ENCODE measurements around the gene AKAP13.

Gene AKAP13

DNA sequence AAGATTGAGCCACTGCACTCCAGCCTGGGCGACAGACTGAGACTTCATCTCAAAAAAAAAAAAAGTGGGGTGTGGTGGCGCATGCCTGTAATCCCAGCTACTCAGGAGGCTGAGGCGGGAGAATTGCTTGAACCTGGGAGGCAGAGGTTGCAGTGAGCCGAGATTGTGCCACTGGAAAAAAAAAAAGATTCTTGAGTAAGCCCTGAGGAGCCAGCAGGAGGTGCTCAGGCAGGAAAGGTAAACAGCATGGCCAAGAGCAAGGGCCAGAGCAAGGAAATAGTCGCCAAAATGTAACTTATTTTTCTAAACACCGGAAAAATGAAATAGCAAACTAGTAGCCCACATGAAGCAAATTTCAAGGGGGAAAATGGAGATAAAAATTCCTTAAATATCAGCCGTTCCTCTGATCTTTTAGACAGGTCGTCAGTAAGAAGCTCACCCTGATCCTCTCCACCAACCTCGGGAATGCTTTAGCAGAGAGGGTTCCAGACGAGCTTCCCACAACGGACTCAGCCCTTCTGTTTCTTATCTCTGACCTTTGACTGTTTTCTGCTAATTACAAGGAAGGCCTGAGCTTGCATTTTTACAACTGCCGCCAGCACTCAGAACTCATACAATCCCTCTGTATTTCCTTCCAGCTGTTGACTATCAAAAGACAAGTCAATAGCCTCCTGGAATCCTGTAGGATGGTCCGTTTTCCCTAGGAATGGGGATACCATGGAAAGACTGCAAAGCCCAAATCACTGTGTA is 45.0 kb upstream of the AKAP13 start:
- Histone ChIP-seq H3K9me3 (ENCODE audit: insufficient read depth, low read length) (no peaks in the 10 kb centered on the region), H4K20me1 (ENCODE audit: low read depth, low read length) (no peaks in the 10 kb centered on the region), H3K9ac (ENCODE audit: low read length) (no peak overlapping the region), H2AFZ (ENCODE audit: low read depth, low read length, severe bottlenecking) (no peak overlapping the region), H3K4me3 (ENCODE audit: insufficient read depth, low read length, poor library complexity, severe bottlenecking) (no peak overlapping the region), H3F3A (ENCODE audit: insufficient read depth) (peaks cover 7% of the 10 kb centered on the region), H3K27me3 (ENCODE audit: low read length) (no peaks in the 10 kb centered on the region), H3K79me2 (ENCODE audit: insufficient read depth, low read length) (no peaks in the 10 kb centered on the region; the same call in 1 of the 2 replicates), H3K9me2 (replicated peaks; ENCODE audit: insufficient read depth, low read length) (no peaks in the 10 kb centered on the region), H3K36me3 (ENCODE audit: low read length) (no peaks in the 10 kb centered on the region), H3K4me2 (ENCODE audit: low read depth, low read length, poor library complexity, severe bottlenecking) (no peak overlapping the region), H3K27ac (ENCODE audit: low read depth, low read length) (no peak overlapping the region)
- TF ChIP-seq CTCF (IDR thresholded peaks at IDR 0.05; ENCODE audit: insufficient read depth, low read length, poor library complexity, severe bottlenecking), result no peak
- no peak for TF ChIP-seq EZH2phosphoT487 (conservative IDR thresholded peaks at IDR 0.05; ENCODE audit: low read length)

DNA sequence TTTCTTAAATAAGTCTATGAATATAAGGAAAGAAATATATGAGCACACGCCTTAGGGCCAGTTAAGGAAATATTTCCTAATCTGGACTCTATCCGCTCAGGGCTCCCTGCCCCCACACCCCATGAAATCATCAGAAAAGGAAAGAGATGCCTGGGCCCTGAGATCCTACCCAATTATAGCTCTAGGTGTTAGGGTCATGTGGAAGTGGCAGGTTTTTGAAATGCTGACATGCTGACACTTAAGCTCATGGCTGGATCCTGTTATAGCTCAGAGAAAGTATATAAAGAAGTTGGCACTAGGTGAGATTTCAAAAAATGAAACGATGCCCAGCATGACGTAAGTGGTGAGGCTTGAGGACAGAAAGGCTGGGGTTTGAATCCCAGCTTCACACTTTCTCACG is 43.5 kb upstream of the AKAP13 start:
- Histone ChIP-seq H3K9me2 (replicated peaks; ENCODE audit: insufficient read depth, low read length) (no peaks in the 10 kb centered on the region), H4K20me1 (ENCODE audit: low read depth, low read length) (no peaks in the 10 kb centered on the region), H3K27me3 (ENCODE audit: low read length) (no peaks in the 10 kb centered on the region), H3K9ac (ENCODE audit: low read length) (no peak overlapping the region), H3K36me3 (ENCODE audit: low read length) (no peaks in the 10 kb centered on the region), H3F3A (ENCODE audit: insufficient read depth) (no peaks in the 10 kb centered on the region), H3K9me3 (ENCODE audit: insufficient read depth, low read length) (no peaks in the 10 kb centered on the region), H3K4me2 (ENCODE audit: low read depth, low read length, poor library complexity, severe bottlenecking) (no peak overlapping the region), H3K79me2 (ENCODE audit: insufficient read depth, low read length) (no peaks in the 10 kb centered on the region), H3K4me3 (ENCODE audit: insufficient read depth, low read length, poor library complexity, severe bottlenecking) (no peak overlapping the region), H3K27ac (ENCODE audit: low read depth, low read length) (no peak overlapping the region), H2AFZ (ENCODE audit: low read depth, low read length, severe bottlenecking) (no peak overlapping the region)
- TF ChIP-seq EZH2phosphoT487 (conservative IDR thresholded peaks at IDR 0.05; ENCODE audit: low read length) (no peak), CTCF (IDR thresholded peaks at IDR 0.05; ENCODE audit: insufficient read depth, low read length, poor library complexity, severe bottlenecking) (no peak)

DNA sequence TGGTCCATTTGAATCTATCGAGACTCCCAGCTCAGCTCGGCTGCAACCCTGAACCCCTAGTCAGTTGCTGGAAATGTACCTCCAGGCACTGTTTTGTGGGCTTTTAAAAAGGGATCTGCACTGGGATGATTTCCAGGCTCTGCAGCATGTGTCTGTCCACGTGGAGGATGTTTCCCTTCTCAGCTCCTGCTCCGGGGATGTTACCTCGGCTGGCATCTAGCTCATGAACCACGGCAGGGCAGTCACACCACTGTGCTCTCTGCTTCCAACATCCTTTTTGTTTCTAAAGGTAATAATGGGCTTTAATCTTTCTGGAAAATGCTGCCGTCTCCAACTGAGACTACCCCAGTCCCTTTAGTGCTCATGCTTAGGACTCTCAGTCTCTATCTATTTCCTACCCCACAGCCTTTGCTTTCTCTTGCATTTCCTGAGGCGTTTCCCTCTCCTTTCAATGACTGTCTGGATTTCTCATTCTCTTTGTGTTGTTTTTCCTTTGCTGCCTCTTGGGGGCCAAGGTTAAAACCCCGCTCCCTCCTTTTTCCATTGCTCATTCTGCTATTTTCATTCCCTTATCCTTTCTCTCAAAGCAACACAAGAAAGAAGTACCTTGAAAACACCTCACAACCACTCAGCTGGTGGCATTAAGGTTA is 42.9 kb upstream of the AKAP13 start:
- Histone ChIP-seq H3K4me2 (ENCODE audit: low read depth, low read length, poor library complexity, severe bottlenecking) (no peak overlapping the region), H3K9me3 (ENCODE audit: insufficient read depth, low read length) (no peaks in the 10 kb centered on the region), H3K36me3 (ENCODE audit: low read length) (no peaks in the 10 kb centered on the region), H3K9me2 (replicated peaks; ENCODE audit: insufficient read depth, low read length) (no peaks in the 10 kb centered on the region), H3K4me3 (ENCODE audit: insufficient read depth, low read length, poor library complexity, severe bottlenecking) (no peak overlapping the region), H3K79me2 (ENCODE audit: insufficient read depth, low read length) (no peaks in the 10 kb centered on the region), H3F3A (ENCODE audit: insufficient read depth) (no peaks in the 10 kb centered on the region), H4K20me1 (ENCODE audit: low read depth, low read length) (no peaks in the 10 kb centered on the region), H3K27ac (ENCODE audit: low read depth, low read length) (no peak overlapping the region), H3K9ac (ENCODE audit: low read length) (no peak overlapping the region), H3K27me3 (ENCODE audit: low read length) (no peaks in the 10 kb centered on the region), H2AFZ (ENCODE audit: low read depth, low read length, severe bottlenecking) (no peak overlapping the region)
- TF ChIP-seq CTCF (IDR thresholded peaks at IDR 0.05; ENCODE audit: insufficient read depth, low read length, poor library complexity, severe bottlenecking), result no peak
- TF ChIP-seq EZH2phosphoT487 (conservative IDR thresholded peaks at IDR 0.05; ENCODE audit: low read length), result no peak

Data from SU-DHL-6 (cell line).